H1 (cell line): ENCODE measurements around the gene GNB1. TPM values are rescaled to one million over a fixed set of nuclear protein-coding genes. Genes with fewer than 3 reads are reported as not detected.

Source experiments
- CTCF ChIA-PET: fragments of 300-600 bp; sonication (Branson Sonifier 250); formaldehyde crosslinking; loops from one replicate; lab custom pipeline; 2021; ENCODE audit not compliant: partially characterized antibody; lab: Charles Lee
- POLR2A ChIA-PET: fragments of 300-600 bp; sonication (Branson Sonifier 250); formaldehyde crosslinking; loops from one replicate; lab custom pipeline; 2021; ENCODE audit warnings: inconsistent platforms; ENCODE audit not compliant: partially characterized antibody; lab: Charles Lee
- DNase-seq, 2 experiments: peaks; one replicate each; pipeline versions ENCODE4 v3.0.0 to v3.0.0-alpha.2; 2010 to 2022; ENCODE audit warnings: low spot score in 2 of 2, low read depth in 1 of 2, mixed read lengths in 1 of 2
- FAIRE-seq: peaks from 2 replicates; lab custom pipeline; 2011; peaks lifted over from hg19 to GRCh38; lab: Jason Lieb, UNC
- H2AFZ ChIP-seq: 2 replicates; pipeline ENCODE4 v1.8.1; 2012; ENCODE audit warnings: low read length, inconsistent platforms
- H2AK5ac ChIP-seq: 2 replicates; pipeline ENCODE4 v1.6.1; 2013; ENCODE audit warnings: low read depth, low read length
- H2BK120ac ChIP-seq: replicated peaks from 2 replicates; pipeline ENCODE3; 2013; ENCODE audit warnings: low read depth, low read length, inconsistent platforms
- H2BK12ac ChIP-seq: 2 replicates; pipeline ENCODE4 v1.6.1; 2013; ENCODE audit warnings: low read depth, low read length
- H2BK15ac ChIP-seq: 2 replicates; pipeline ENCODE4 v1.6.1; 2013; ENCODE audit warnings: low read length
- H2BK20ac ChIP-seq: 2 replicates; pipeline ENCODE4 v1.6.1; 2013; ENCODE audit warnings: low read length
- H2BK5ac ChIP-seq: 2 replicates; pipeline ENCODE4 v1.6.1; 2013; ENCODE audit warnings: low read depth, low read length
- H3K14ac ChIP-seq: 2 replicates; pipeline ENCODE4 v1.6.1; 2013; ENCODE audit warnings: inconsistent platforms; ENCODE audit not compliant: insufficient read length
- H3K18ac ChIP-seq: 2 replicates; pipeline ENCODE4 v1.6.1; 2013; ENCODE audit warnings: low read length; ENCODE audit errors: extremely low read depth
- H3K23ac ChIP-seq: 2 replicates; pipeline ENCODE4 v1.6.1; 2013; ENCODE audit warnings: inconsistent platforms; ENCODE audit not compliant: insufficient read length
- H3K23me2 ChIP-seq: 2 replicates; pipeline ENCODE4 v1.6.1; 2013; ENCODE audit warnings: low read depth, low read length
- H3K27ac ChIP-seq: 2 replicates; pipeline ENCODE4 v1.6.1; 2011; ENCODE audit warnings: low read depth, low read length, inconsistent platforms
- H3K27me3 ChIP-seq, 4 experiments: replicated peaks in 1 of 4; 1 replicate in 1 of 4; 2 replicates in 3 of 4; pipeline versions ENCODE4 v1.6.1 to v1.8.1; 2011 to 2013; ENCODE audit warnings: low read length in 3 of 4, mild to moderate bottlenecking in 3 of 4, inconsistent platforms in 2 of 4, mixed read lengths in 2 of 4, moderate library complexity in 1 of 4; ENCODE audit not compliant: control insufficient read depth in 3 of 4, insufficient read depth in 3 of 4; ENCODE audit errors: extremely low read depth in 1 of 4
- H3K36me3 ChIP-seq, 4 experiments: 2 replicates each; pipeline versions ENCODE4 v1.6.1 to v1.8.1; 2011 to 2013; ENCODE audit warnings: mild to moderate bottlenecking in 4 of 4, low read length in 3 of 4, moderate library complexity in 2 of 4, control low read depth in 1 of 4, inconsistent platforms in 1 of 4; ENCODE audit not compliant: insufficient read depth in 4 of 4, control insufficient read depth in 2 of 4
- H3K4ac ChIP-seq: replicated peaks from 2 replicates; pipeline ENCODE3; 2013; ENCODE audit warnings: low read length, low read depth, mixed read lengths, inconsistent platforms; ENCODE audit not compliant: insufficient read length
- H3K4me1 ChIP-seq, 4 experiments: replicated peaks in 1 of 4; 1 replicate in 1 of 4; 2 replicates in 3 of 4; pipeline versions ENCODE4 v1.6.1 to v1.8.1; 2011 to 2013; ENCODE audit warnings: low read length in 3 of 4, inconsistent platforms in 2 of 4, mixed read lengths in 1 of 4; ENCODE audit not compliant: insufficient read depth in 4 of 4, control insufficient read depth in 3 of 4
- H3K4me2 ChIP-seq, 2 experiments: 2 replicates each; pipeline versions ENCODE4 v1.6.1 to v1.8.1; 2011 to 2013; ENCODE audit warnings: low read depth in 2 of 2, low read length in 2 of 2, control low read depth in 1 of 2, inconsistent platforms in 1 of 2, mild to moderate bottlenecking in 1 of 2; ENCODE audit not compliant: insufficient read depth in 1 of 2
- H3K4me3 ChIP-seq, 4 experiments: fragments of 200-600, 300-600 bp in 1 of 4; sonication (generic), shearing (Covaris generic), sonication (Bioruptor Twin) in 1 of 4; 2 replicates each; pipeline versions ENCODE4 v1.5.1 to v1.8.1; 2011 to 2016; ENCODE audit warnings: low read length in 4 of 4, low read depth in 3 of 4, control low read depth in 2 of 4, inconsistent platforms in 2 of 4, mild to moderate bottlenecking in 2 of 4, mixed read lengths in 1 of 4, moderate library complexity in 1 of 4; ENCODE audit not compliant: insufficient read depth in 2 of 4; ENCODE audit errors: extremely low read depth in 1 of 4
- H3K56ac ChIP-seq: replicated peaks from 2 replicates; pipeline ENCODE3; 2013; ENCODE audit warnings: low read depth, mild to moderate bottlenecking, mixed read lengths, low read length, inconsistent platforms; ENCODE audit not compliant: insufficient read length
- H3K79me1 ChIP-seq: 2 replicates; pipeline ENCODE4 v1.6.1; 2013; ENCODE audit warnings: low read depth, low read length, control low read depth
- H3K79me2 ChIP-seq, 2 experiments: 2 replicates each; pipeline versions ENCODE4 v1.6.1 to v1.8.1; 2012 to 2013; ENCODE audit warnings: low read length in 2 of 2, mild to moderate bottlenecking in 2 of 2, inconsistent platforms in 1 of 2; ENCODE audit not compliant: insufficient read depth in 2 of 2, control insufficient read depth in 1 of 2
- H3K9ac ChIP-seq, 4 experiments: replicated peaks in 1 of 4; 1 replicate in 1 of 4; 2 replicates in 3 of 4; pipeline versions ENCODE4 v1.6.1 to v1.8.1; 2011 to 2013; ENCODE audit warnings: low read depth in 3 of 4, low read length in 3 of 4, control low read depth in 2 of 4, mild to moderate bottlenecking in 2 of 4, moderate library complexity in 2 of 4, inconsistent platforms in 1 of 4; ENCODE audit errors: extremely low read depth in 1 of 4
- H3K9me3 ChIP-seq, 2 experiments: 2 replicates each; pipeline versions ENCODE4 v1.6.1 to v1.8.1; 2012 to 2013; ENCODE audit warnings: mild to moderate bottlenecking in 2 of 2, moderate library complexity in 2 of 2, control low read depth in 1 of 2, inconsistent platforms in 1 of 2, low read depth in 1 of 2, low read length in 1 of 2, mixed read lengths in 1 of 2; ENCODE audit not compliant: insufficient read depth in 2 of 2
- H4K20me1 ChIP-seq, 2 experiments: replicated peaks in 1 of 2; 2 replicates each; pipeline versions ENCODE3 to v1.8.1; 2011 to 2013; ENCODE audit warnings: inconsistent platforms in 2 of 2, low read length in 2 of 2, mild to moderate bottlenecking in 1 of 2; ENCODE audit not compliant: insufficient read depth in 2 of 2, control insufficient read depth in 1 of 2
- H4K5ac ChIP-seq: 2 replicates; pipeline ENCODE4 v1.6.1; 2013; ENCODE audit warnings: low read length, low read depth, mixed read lengths, inconsistent platforms; ENCODE audit not compliant: insufficient read length
- H4K8ac ChIP-seq: 2 replicates; pipeline ENCODE4 v1.8.0; 2013; ENCODE audit warnings: mild to moderate bottlenecking, moderate library complexity, low read length, inconsistent platforms; ENCODE audit not compliant: insufficient read depth; ENCODE audit errors: extremely low read depth
- H4K91ac ChIP-seq: replicated peaks from 2 replicates; pipeline ENCODE3; 2013; ENCODE audit warnings: low read length, mixed read lengths, inconsistent platforms; ENCODE audit not compliant: insufficient read length
- ASH2L ChIP-seq: fragments of 200-600, 300-600 bp; sonication (generic); IDR thresholded peaks from one replicate; pipeline ENCODE4 v1.7.1; 2017; ENCODE audit warnings: low read length
- CBX8 ChIP-seq: fragments of 300-800, 300-1000 bp; sonication (generic); IDR thresholded peaks from 2 replicates; pipeline ENCODE4 v1.7.1; 2016; ENCODE audit warnings: low read depth, low read length, borderline replicate concordance
- HDAC2 ChIP-seq, 2 experiments: fragments of 300-600 bp in 1 of 2; sonication (generic) in 1 of 2; IDR thresholded peaks; 2 replicates each; pipeline ENCODE4 v1.6.1; 2011 to 2012; ENCODE audit warnings: low read depth in 2 of 2, low read length in 2 of 2, mild to moderate bottlenecking in 2 of 2, moderate library complexity in 2 of 2, borderline replicate concordance in 1 of 2, inconsistent platforms in 1 of 2
- JUND ChIP-seq: IDR thresholded peaks from 2 replicates; pipeline ENCODE4 v1.6.1; 2011; ENCODE audit warnings: mild to moderate bottlenecking, improper control_type of control experiment, low read length
- NANOG ChIP-seq: IDR thresholded peaks from 2 replicates; pipeline ENCODE4 v1.6.1; 2011; ENCODE audit warnings: low read length, low read depth, mild to moderate bottlenecking, inconsistent platforms; ENCODE audit not compliant: insufficient read depth, poor library complexity, severe bottlenecking
- NRF1 ChIP-seq: IDR thresholded peaks from 2 replicates; pipeline ENCODE4 v1.6.1; 2011; ENCODE audit warnings: mild to moderate bottlenecking, low read depth, low read length, improper control_type of control experiment
- WGBS, 2 experiments: shearing (Covaris generic) in 1 of 2; methylation state at CpG; one replicate each; pipeline versions ENCODE4 v1.1.6 to v1.1.7; 2013 to 2015; ENCODE audit warnings: low lambda C conversion rate in 2 of 2, mixed read lengths in 2 of 2, inconsistent platforms in 1 of 2, low coverage in 1 of 2, missing lambda C conversion rate in 1 of 2; ENCODE audit not compliant: insufficient replicate concordance in 2 of 2, insufficient coverage in 1 of 2, insufficient read length in 1 of 2; ENCODE audit errors: extremely low coverage in 1 of 2, missing lambda C conversion rate in 1 of 2; 5-methylcytosine and 5-hydroxymethylcytosine counted together
- polyA plus RNA-seq, 7 experiments: library from polyadenylated mRNA; depleted of rRNA in 3 of 7; stranded (reverse) in 5 of 7; unstranded in 2 of 7; fragments of >200 nt in 5 of 7; fragments of 200-250 nt in 2 of 7; gene quantifications; 1 replicate in 5 of 7; 2 replicates in 1 of 7; 4 replicates in 1 of 7; pipeline versions ENCODE4 v1.2.1 to v1.2.3, GENCODE V29; 2011 to 2013; ENCODE audit warnings: missing spikeins in 2 of 7, mixed read lengths in 2 of 7
- total RNA-seq: library from RNA; stranded (reverse); fragmentation: NEBNext Ultra II Directional; extraction: Animal tissue kit (Norgen Biotek cat#: 25700); gene quantifications from 2 replicates; pipeline ENCODE4 v1.2.1, GENCODE V29; 2021
- TF ChIP-seq, protein P1 (sequence below): IDR thresholded peaks from 2 replicates; pipeline ENCODE4 v1.6.1; 2012; ENCODE audit warnings: low read length, inconsistent platforms

The GNB1 gene
- total and polyA plus RNA-seq, 2 of the 8 experiments (the other 6 are each of a cell fraction or from before 2014, with no cell fraction given) = 343 to 382 TPM

DNA sequence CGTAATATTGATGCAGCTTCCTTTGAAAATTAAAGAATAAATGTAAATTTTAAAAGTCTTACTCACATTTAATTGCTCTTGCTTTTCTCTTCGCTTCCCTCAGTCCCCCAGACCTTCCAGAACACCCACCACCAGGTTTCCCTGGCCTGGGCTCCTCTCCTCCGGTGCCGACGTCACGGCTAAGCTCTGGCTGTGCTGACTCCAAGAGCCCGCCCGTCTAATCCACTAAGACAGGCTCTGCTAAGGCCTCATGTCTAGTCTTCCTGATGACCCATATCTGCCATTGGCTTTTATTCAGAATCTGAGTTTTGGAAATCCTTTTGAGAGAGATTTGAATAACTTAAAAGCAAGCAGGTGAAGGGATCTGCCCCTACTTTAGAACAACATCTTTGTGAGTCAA is 58.7 kb downstream of the GNB1 start:
- Histone ChIP-seq H2AFZ (no peak overlapping the region), H3K36me3 (peaks cover 0 to 19% (median 3%) of the 10 kb centered on the region in 4 experiments; a peak in 5 of 8 replicates), H2BK12ac (no peak overlapping the region), H2BK15ac (no peak overlapping the region), H3K56ac (no peak overlapping the region), H3K27ac (no peak overlapping the region), H3K4me3 (no peak overlapping the region), H3K9me3 (no peaks in the 10 kb centered on the region), H3K79me2 (peaks cover 1 to 80% of the 10 kb centered on the region in 2 experiments; a peak in 3 of 4 replicates), H4K8ac (no peak overlapping the region), H3K14ac (no peak overlapping the region), H3K4me1 (no peaks in the 10 kb centered on the region; a peak in 1 of 7 replicates), H2BK120ac (no peak overlapping the region), H3K79me1 (peaks cover 16% of the 10 kb centered on the region), H3K4ac (no peak overlapping the region), H2BK5ac (no peak overlapping the region), H3K27me3 (no peaks in the 10 kb centered on the region)
- no peak for DNase-seq
- POLR2A ChIA-PET = interaction anchor here (1.2 kb wide), 1 partner anchor 17 kb away, joined by 3 read pairs; no protein-coding TSS in a partner anchor
- WGBS, 2 experiments = 96% methylated on average over 8 of the region's 8 CpGs; no CpG with 5 or more reads in 1 of the 2 experiments
- TF ChIP-seq, protein P1, sequence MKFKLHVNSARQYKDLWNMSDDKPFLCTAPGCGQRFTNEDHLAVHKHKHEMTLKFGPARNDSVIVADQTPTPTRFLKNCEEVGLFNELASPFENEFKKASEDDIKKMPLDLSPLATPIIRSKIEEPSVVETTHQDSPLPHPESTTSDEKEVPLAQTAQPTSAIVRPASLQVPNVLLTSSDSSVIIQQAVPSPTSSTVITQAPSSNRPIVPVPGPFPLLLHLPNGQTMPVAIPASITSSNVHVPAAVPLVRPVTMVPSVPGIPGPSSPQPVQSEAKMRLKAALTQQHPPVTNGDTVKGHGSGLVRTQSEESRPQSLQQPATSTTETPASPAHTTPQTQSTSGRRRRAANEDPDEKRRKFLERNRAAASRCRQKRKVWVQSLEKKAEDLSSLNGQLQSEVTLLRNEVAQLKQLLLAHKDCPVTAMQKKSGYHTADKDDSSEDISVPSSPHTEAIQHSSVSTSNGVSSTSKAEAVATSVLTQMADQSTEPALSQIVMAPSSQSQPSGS = no peak
- TF ChIP-seq NRF1 (no peak), JUND (no peak), ASH2L (no peak), NANOG (no peak), CBX8 (no peak), HDAC2 (IDR thresholded peaks at IDR 0.05; ENCODE audit: borderline replicate concordance in 1 of 2, low read depth in 2 of 2, low read length in 2 of 2) (no peak)
- TF ChIP-seq, all 59 proteins: peak for 0
- Histone ChIP-seq H4K20me1 (peaks cover 5 to 16% of the 10 kb centered on the region in 2 experiments), H3K23me2 (no peaks in the 10 kb centered on the region), H2BK20ac (no peak overlapping the region), H3K9ac (no peak overlapping the region), H2AK5ac (no peak overlapping the region), H3K23ac (no peak overlapping the region), H4K5ac (no peak overlapping the region), H3K18ac (no peak overlapping the region), H3K4me2 (no peak overlapping the region), H4K91ac (no peak overlapping the region)
- no peak for FAIRE-seq
- CTCF ChIA-PET = interaction anchor here (1.0 to 1.9 kb wide), 4 partner anchors 11 to 74 kb away, joined by 3 to 13 read pairs (median 5); no protein-coding TSS in a partner anchor
